HEK293 (cell line): ENCODE measurements around the gene AP3S2.

Source experiments
- CTCF ChIA-PET: fragments of 350-600 bp; formaldehyde crosslinking; extraction: SDS; loops from one replicate; lab custom pipeline; 2021; ENCODE audit warnings: antibody characterized with exemption; lab: Yijun Ruan, JAX
- POLR2A ChIA-PET: fragments of 300-600 bp; formaldehyde crosslinking; extraction: SDS; loops from one replicate; lab custom pipeline; 2020; ENCODE audit warnings: antibody characterized with exemption, inconsistent platforms; lab: Yijun Ruan, JAX
- H3K27ac ChIP-seq: fragments of 200-500 bp; sonication (Bioruptor generic); 2 replicates; pipeline ENCODE4 v1.5.1; 2014; ENCODE audit warnings: low read depth, low read length, control low read depth, inconsistent platforms; ENCODE audit errors: extremely low read depth
- H3K36me3 ChIP-seq, 2 experiments: fragments of 200-500 bp in 1 of 2; sonication (Bioruptor generic) in 1 of 2; 1 replicate in 1 of 2; 2 replicates in 1 of 2; pipeline ENCODE4 v1.5.1; 2014 to 2017; ENCODE audit warnings: inconsistent platforms in 2 of 2, low read length in 2 of 2; ENCODE audit not compliant: control insufficient read depth in 2 of 2, insufficient read depth in 1 of 2
- H3K4me1 ChIP-seq: fragments of 200-500 bp; sonication (Bioruptor generic); 2 replicates; pipeline ENCODE4 v1.5.1; 2014; ENCODE audit warnings: mild to moderate bottlenecking, low read length, inconsistent platforms; ENCODE audit not compliant: control insufficient read depth, insufficient read depth
- H3K4me3 ChIP-seq: 2 replicates; pipeline ENCODE4 v1.5.1; 2011; ENCODE audit warnings: low read depth, mild to moderate bottlenecking, control low read depth, low read length, moderate library complexity
- H3K9me3 ChIP-seq: fragments of 200-500 bp; sonication (Bioruptor generic); 2 replicates; pipeline ENCODE4 v1.5.1; 2014; ENCODE audit warnings: low read depth, low read length, inconsistent platforms; ENCODE audit not compliant: control insufficient read depth, insufficient read depth
- AEBP2 ChIP-seq: fragments of 450-650 bp; formaldehyde crosslinking; IDR thresholded peaks from 2 replicates; pipeline ENCODE4 v1.5.1; 2016; ENCODE audit warnings: missing biosample characterization, missing genetic modification characterization, borderline replicate concordance
- PRDM1 ChIP-seq: fragments of 450-650 bp; formaldehyde crosslinking; IDR thresholded peaks from 2 replicates; pipeline ENCODE4; 2016; ENCODE audit warnings: missing biosample characterization, missing genetic modification characterization
- PRDM4 ChIP-seq: fragments of 450-650 bp; formaldehyde crosslinking; IDR thresholded peaks from 2 replicates; pipeline ENCODE4 v1.5.1; 2017; ENCODE audit warnings: missing biosample characterization, missing genetic modification characterization
- PRDM6 ChIP-seq: fragments of 450-650 bp; formaldehyde crosslinking; IDR thresholded peaks from 2 replicates; pipeline ENCODE4 v1.5.1; 2017; ENCODE audit warnings: missing biosample characterization, missing genetic modification characterization
- ZBTB7A ChIP-seq: fragments of 450-650 bp; formaldehyde crosslinking; IDR thresholded peaks from 2 replicates; pipeline ENCODE4 v1.5.1; 2016; ENCODE audit warnings: low read depth, missing biosample characterization, missing genetic modification characterization
- ZNF184 ChIP-seq: fragments of 450-650 bp; IDR thresholded peaks from 2 replicates; pipeline ENCODE4 v1.5.1; 2018; ENCODE audit warnings: missing biosample characterization, mild to moderate bottlenecking, missing genetic modification characterization
- ZNF266 ChIP-seq: fragments of 450-650 bp; formaldehyde crosslinking; IDR thresholded peaks from 2 replicates; pipeline ENCODE4 v1.5.1; 2016; ENCODE audit warnings: missing biosample characterization, missing genetic modification characterization, low read depth
- ZNF404 ChIP-seq: fragments of 450-650 bp; formaldehyde crosslinking; IDR thresholded peaks from 2 replicates; pipeline ENCODE4 v1.5.1; 2017; ENCODE audit warnings: missing biosample characterization, missing genetic modification characterization
- ZNF501 ChIP-seq: fragments of 450-650 bp; formaldehyde crosslinking; IDR thresholded peaks from 2 replicates; pipeline ENCODE4 v1.5.1; 2016; ENCODE audit warnings: missing biosample characterization, missing genetic modification characterization
- ZNF560 ChIP-seq: fragments of 450-650 bp; formaldehyde crosslinking; IDR thresholded peaks from 2 replicates; pipeline ENCODE4 v1.5.1; 2017; ENCODE audit warnings: missing biosample characterization, missing genetic modification characterization, borderline replicate concordance
- ZNF658 ChIP-seq: fragments of 450-650 bp; formaldehyde crosslinking; IDR thresholded peaks from 2 replicates; pipeline ENCODE4; 2016; ENCODE audit warnings: missing biosample characterization, missing genetic modification characterization
- ZNF677 ChIP-seq: fragments of 450-650 bp; IDR thresholded peaks from 2 replicates; pipeline ENCODE4 v1.5.0; 2018; ENCODE audit warnings: missing biosample characterization, mild to moderate bottlenecking, missing genetic modification characterization, moderate library complexity
- ZSCAN4 ChIP-seq: fragments of 450-650 bp; formaldehyde crosslinking; IDR thresholded peaks from 2 replicates; pipeline ENCODE4 v1.5.1; 2017; ENCODE audit warnings: missing biosample characterization, missing genetic modification characterization

AP3S2 gene

GRCh38 chr15:89806210-89806558 is 87.6 kb downstream of the AP3S2 start:
- H3K9me3 ChIP-seq = no peaks in the 10 kb centered on the region
- no peak overlapping the region for H3K4me3 ChIP-seq
- CTCF ChIA-PET = interaction anchor here (0.9 kb wide), 1 partner anchor 46 kb away, joined by 3 read pairs; no protein-coding TSS in a partner anchor
- no peak overlapping the region for H3K27ac ChIP-seq
- no peaks in the 10 kb centered on the region for H3K36me3 ChIP-seq
- no peaks in the 10 kb centered on the region for H3K4me1 ChIP-seq
- no peak for TF ChIP-seq ZNF184 (tag by site-specific recombination)
- no peak for TF ChIP-seq AEBP2 (tag by site-specific recombination)
- TF ChIP-seq ZNF560 (tag by site-specific recombination) = no peak
- TF ChIP-seq ZBTB7A (tag by site-specific recombination) = no peak
- no peak for TF ChIP-seq ZNF677 (tag by site-specific recombination)
- TF ChIP-seq PRDM4 (tag by site-specific recombination) = no peak
- TF ChIP-seq ZSCAN4 (tag by site-specific recombination) = no peak
- TF ChIP-seq PRDM6 = no peak
- POLR2A ChIA-PET = no interaction called here

- no peaks in the 10 kb centered on the region for H3K9me3 ChIP-seq
- TF ChIP-seq ZNF266 = no peak
- TF ChIP-seq PRDM1 = no peak
- no peak for TF ChIP-seq ZNF404 (tag by site-specific recombination)
- TF ChIP-seq ZNF501 (tag by site-specific recombination) = no peak
- TF ChIP-seq ZNF658 (tag by site-specific recombination) = no peak
- ChIA-PET POLR2A (no interaction called here), CTCF (no interaction called here)
- H3K4me1 ChIP-seq = no peaks in the 10 kb centered on the region
- no peak overlapping the region for H3K27ac ChIP-seq
- H3K36me3 ChIP-seq = no peaks in the 10 kb centered on the region
- H3K4me3 ChIP-seq = no peak overlapping the region
Observed at GRCh38 chr15:89805241-89806209, 88.3 kb downstream of the AP3S2 start.
